HuH-7.5 (cell line): ENCODE data around the gene C1QA.

ENCODE experiments used
- DNase-seq: peaks from one replicate; pipeline ENCODE4 v3.0.0; 2011; ENCODE audit warnings: low spot score

The C1QA gene

GRCh38 chr1:22636353-22636752 is at the start of gene C1QA:
TSS of gene C1QA (plus strand) at chr1:22636628. CDS start at chr1:22637617, 989 bp downstream.
- DNase-seq, result no peak

- no peak for DNase-seq
Measured at GRCh38 chr1:22587247-22587646, 49.2 kb upstream of the C1QA start.

- no peak for DNase-seq
Measured at GRCh38 chr1:22588899-22589422, 47.5 kb upstream of the C1QA start.

- no peak for DNase-seq
Measured at GRCh38 chr1:22591576-22591975, 44.9 kb upstream of the C1QA start.

GRCh38 chr1:22592051-22592450 is 44.4 kb upstream of the C1QA start:
- DNase-seq, result no peak

GRCh38 chr1:22592919-22593790 is 43.3 kb upstream of the C1QA start:
- DNase-seq, result no peak

GRCh38 chr1:22594396-22594795 is 42.0 kb upstream of the C1QA start:
- no peak for DNase-seq

GRCh38 chr1:22595108-22595507 is 41.3 kb upstream of the C1QA start:
- no peak for DNase-seq

GRCh38 chr1:22597301-22597965 is 39.0 kb upstream of the C1QA start:
- DNase-seq, result no peak

GRCh38 chr1:22597996-22598395 is 38.4 kb upstream of the C1QA start:
- DNase-seq, result no peak

GRCh38 chr1:22598736-22599135 is 37.7 kb upstream of the C1QA start:
- DNase-seq, result no peak

- no peak for DNase-seq
Measured at GRCh38 chr1:22600071-22600816, 36.2 kb upstream of the C1QA start.

- DNase-seq, result no peak
Measured at GRCh38 chr1:22600817-22601605, 35.4 kb upstream of the C1QA start.

- no peak for DNase-seq
Measured at GRCh38 chr1:22601610-22602009, 34.8 kb upstream of the C1QA start.

GRCh38 chr1:22602060-22602740 is 34.2 kb upstream of the C1QA start:
- DNase-seq, result no peak

- no peak for DNase-seq
Measured at GRCh38 chr1:22606161-22606560, 30.3 kb upstream of the C1QA start.

- no peak for DNase-seq
Measured at GRCh38 chr1:22607154-22607553, 29.3 kb upstream of the C1QA start.

- no peak for DNase-seq
Measured at GRCh38 chr1:22608361-22608760, 28.1 kb upstream of the C1QA start.

- no peak for DNase-seq
Measured at GRCh38 chr1:22609291-22609690, 27.1 kb upstream of the C1QA start.

GRCh38 chr1:22611530-22611947 is 24.9 kb upstream of the C1QA start:
- peak; percentile 56 for DNase-seq
